Liver (tissue), 9 donors: ENCODE data around the gene SPDYE4. TPM values are rescaled to one million over a fixed set of nuclear protein-coding genes. Genes with fewer than 3 reads are reported as not detected.

Experiments used
- DNase-seq: peaks from one replicate; pipeline ENCODE4 v3.0.0-alpha.2; 2017; ENCODE audit warnings: low spot score
- H3K27ac ChIP-seq, 2 donors: one replicate each; pipeline ENCODE4 v1.7.0; 2013; ENCODE audit warnings: inconsistent platforms in 2 of 2, low read length in 2 of 2, control low read depth in 1 of 2, low read depth in 1 of 2, mild to moderate bottlenecking in 1 of 2
- H3K27me3 ChIP-seq, 4 donors: one replicate each; pipeline versions ENCODE4 v1.6.1 to v1.7.0; 2013; ENCODE audit warnings: low read length in 3 of 4, inconsistent platforms in 1 of 4, mild to moderate bottlenecking in 1 of 4, moderate library complexity in 1 of 4; ENCODE audit not compliant: control insufficient read depth in 4 of 4, insufficient read depth in 4 of 4
- H3K36me3 ChIP-seq, 4 donors: one replicate each; pipeline versions ENCODE4 v1.6.1 to v1.7.0; 2013; ENCODE audit warnings: low read length in 3 of 4, mild to moderate bottlenecking in 3 of 4, low read depth in 1 of 4, moderate library complexity in 1 of 4; ENCODE audit not compliant: control insufficient read depth in 4 of 4, insufficient read depth in 3 of 4
- H3K4me1 ChIP-seq, 4 donors: one replicate each; pipeline versions ENCODE4 v1.6.1 to v1.7.0; 2013; ENCODE audit warnings: low read length in 3 of 4, mild to moderate bottlenecking in 3 of 4, moderate library complexity in 1 of 4; ENCODE audit not compliant: control insufficient read depth in 4 of 4, insufficient read depth in 4 of 4
- H3K4me3 ChIP-seq, 3 donors: one replicate each; pipeline versions ENCODE4 v1.6.1 to v1.7.0; 2013; ENCODE audit warnings: low read length in 3 of 3, control low read depth in 1 of 3, low read depth in 1 of 3, mild to moderate bottlenecking in 1 of 3
- H3K9ac ChIP-seq, 2 donors: one replicate each; pipeline ENCODE4 v1.7.0; 2013; ENCODE audit warnings: low read length in 2 of 2, mild to moderate bottlenecking in 2 of 2, moderate library complexity in 2 of 2, control low read depth in 1 of 2, low read depth in 1 of 2
- H3K9me3 ChIP-seq, 4 donors: one replicate each; pipeline versions ENCODE4 v1.6.1 to v1.7.0; 2013; ENCODE audit warnings: low read length in 3 of 4; ENCODE audit not compliant: control insufficient read depth in 4 of 4
- EGR1 ChIP-seq, 2 donors: IDR thresholded peaks; 2 replicates each; pipeline ENCODE4 v1.6.1; 2016 to 2018; ENCODE audit warnings: antibody characterized with exemption in 2 of 2, low read depth in 2 of 2
- FOXA1 ChIP-seq: IDR thresholded peaks from 2 replicates; pipeline ENCODE4 v1.6.1; 2016; ENCODE audit warnings: antibody characterized with exemption
- FOXA2 ChIP-seq: IDR thresholded peaks from 2 replicates; pipeline ENCODE4 v1.6.1; 2016; ENCODE audit warnings: antibody characterized with exemption
- GABPA ChIP-seq, 2 donors: IDR thresholded peaks in 1 of 2; conservative IDR thresholded peaks in 1 of 2; 2 replicates each; pipeline ENCODE4 v1.6.1; 2016; ENCODE audit warnings: antibody characterized with exemption in 2 of 2, mild to moderate bottlenecking in 1 of 2, moderate library complexity in 1 of 2
- HNF4A ChIP-seq, 2 donors: conservative IDR thresholded peaks; 2 replicates each; pipeline ENCODE4 v1.6.1; 2016; ENCODE audit warnings: antibody characterized with exemption in 2 of 2, mild to moderate bottlenecking in 2 of 2
- HNF4G ChIP-seq: IDR thresholded peaks from 2 replicates; pipeline ENCODE4 v1.6.1; 2016; ENCODE audit warnings: antibody characterized with exemption
- JUND ChIP-seq, 2 donors: IDR thresholded peaks; 2 replicates each; pipeline ENCODE4 v1.6.1; 2016; ENCODE audit warnings: antibody characterized with exemption in 2 of 2
- NR2F2 ChIP-seq: IDR thresholded peaks from 2 replicates; pipeline ENCODE4 v1.6.1; 2016; ENCODE audit warnings: antibody characterized with exemption
- RAD21 ChIP-seq, 2 donors: IDR thresholded peaks; 2 replicates each; pipeline ENCODE4 v1.6.1; 2016; ENCODE audit warnings: antibody characterized with exemption in 2 of 2, mild to moderate bottlenecking in 2 of 2
- RXRA ChIP-seq, 2 donors: IDR thresholded peaks; 2 replicates each; pipeline ENCODE4 v1.6.1; 2017 to 2018; ENCODE audit warnings: antibody characterized with exemption in 2 of 2, mild to moderate bottlenecking in 1 of 2
- SP1 ChIP-seq: IDR thresholded peaks from 2 replicates; pipeline ENCODE4 v1.6.1; 2018; ENCODE audit warnings: antibody characterized with exemption, mild to moderate bottlenecking
- TAF1 ChIP-seq: conservative IDR thresholded peaks from 2 replicates; pipeline ENCODE4 v1.6.1; 2016; ENCODE audit warnings: antibody characterized with exemption, mild to moderate bottlenecking
- YY1 ChIP-seq: IDR thresholded peaks from 2 replicates; pipeline ENCODE4 v1.6.1; 2016; ENCODE audit warnings: antibody characterized with exemption, mild to moderate bottlenecking
- WGBS: extraction: QIAGEN DNeasy Blood & Tissue Kit; methylation state at CpG from one replicate; pipeline ENCODE4 v1.1.7; 2013; 5-methylcytosine and 5-hydroxymethylcytosine counted together
- polyA plus RNA-seq, 2 donors: library from polyadenylated mRNA; stranded (reverse) in 1 of 2; unstranded in 1 of 2; fragments of 200-250 nt in 1 of 2; fragments of >200 nt in 1 of 2; fragmentation: Nextera tagmentation in 1 of 2; extraction: Ambion mirVana in 1 of 2; gene quantifications; one replicate each; pipeline versions ENCODE4 v1.2.1 to v1.2.3, GENCODE V29; 2013 to 2015
- total RNA-seq, 2 donors: library from RNA; depleted of rRNA; stranded (reverse); fragments of >200 nt; gene quantifications; one replicate each; pipeline ENCODE4 v1.2.3, GENCODE V29; 2014
- TF ChIP-seq, protein P1 (sequence below): fragments of 150-350 bp; IDR thresholded peaks from 2 replicates; pipeline ENCODE4 v1.5.1; 2017; ENCODE audit warnings: improper control_type of control experiment, low read depth, low read length; ENCODE audit not compliant: missing input control
- TF ChIP-seq, protein P2 (sequence below): IDR thresholded peaks from 2 replicates; pipeline ENCODE4 v1.6.1; 2016; ENCODE audit warnings: antibody characterized with exemption, mild to moderate bottlenecking
- TF ChIP-seq, protein P3 (sequence below): IDR thresholded peaks from 2 replicates; pipeline ENCODE4 v1.6.1; 2016; ENCODE audit warnings: antibody characterized with exemption
- TF ChIP-seq, protein P4 (sequence below): IDR thresholded peaks from 2 replicates; pipeline ENCODE4 v1.6.1; 2016; ENCODE audit warnings: antibody characterized with exemption
- TF ChIP-seq, protein P5 (sequence below): IDR thresholded peaks from 2 replicates; pipeline ENCODE4 v1.6.1; 2016; ENCODE audit warnings: antibody characterized with exemption
- donor health status: healthy.
- donor health status: healthy.
- donor health status: healthy.
- donor health status: healthy.
- donor health status: healthy.

Gene SPDYE4
- total and polyA plus RNA-seq, 4 donors = not detected

GRCh38 chr17:8703001-8703400 lies 55.3 kb downstream of the SPDYE4 start:
- no peak overlapping the region for H3K9ac ChIP-seq
- no peak overlapping the region for H3K4me3 ChIP-seq
- no peak for DNase-seq
- H3K9me3 ChIP-seq = peaks cover 0 to 2% (median 0%) of the 10 kb centered on the region in 4 donors
- no peaks in the 10 kb centered on the region for H3K27me3 ChIP-seq
- peaks cover 0 to 10% (median 0%) of the 10 kb centered on the region in 4 donors for H3K4me1 ChIP-seq
- H3K36me3 ChIP-seq = no peaks in the 10 kb centered on the region
- WGBS = 77% methylated on average over 7 of the region's 7 CpGs
- no peak overlapping the region for H3K27ac ChIP-seq
- TF ChIP-seq SP1 (no peak), YY1 (no peak), NR2F2 (no peak), FOXA1 (no peak), GABPA (IDR thresholded peaks at IDR 0.05 in 1 of 2, conservative IDR thresholded peaks at IDR 0.05 in 1 of 2) (no peak), HNF4A (conservative IDR thresholded peaks at IDR 0.05) (no peak), JUND (IDR thresholded peaks at IDR 0.05) (no peak), HNF4G (no peak), FOXA2 (no peak), RAD21 (IDR thresholded peaks at IDR 0.05) (no peak), EGR1 (IDR thresholded peaks at IDR 0.05; ENCODE audit: low read depth in 2 of 2) (no peak), RXRA (IDR thresholded peaks at IDR 0.05) (no peak), TAF1 (no peak)
- TF ChIP-seq, protein P1, sequence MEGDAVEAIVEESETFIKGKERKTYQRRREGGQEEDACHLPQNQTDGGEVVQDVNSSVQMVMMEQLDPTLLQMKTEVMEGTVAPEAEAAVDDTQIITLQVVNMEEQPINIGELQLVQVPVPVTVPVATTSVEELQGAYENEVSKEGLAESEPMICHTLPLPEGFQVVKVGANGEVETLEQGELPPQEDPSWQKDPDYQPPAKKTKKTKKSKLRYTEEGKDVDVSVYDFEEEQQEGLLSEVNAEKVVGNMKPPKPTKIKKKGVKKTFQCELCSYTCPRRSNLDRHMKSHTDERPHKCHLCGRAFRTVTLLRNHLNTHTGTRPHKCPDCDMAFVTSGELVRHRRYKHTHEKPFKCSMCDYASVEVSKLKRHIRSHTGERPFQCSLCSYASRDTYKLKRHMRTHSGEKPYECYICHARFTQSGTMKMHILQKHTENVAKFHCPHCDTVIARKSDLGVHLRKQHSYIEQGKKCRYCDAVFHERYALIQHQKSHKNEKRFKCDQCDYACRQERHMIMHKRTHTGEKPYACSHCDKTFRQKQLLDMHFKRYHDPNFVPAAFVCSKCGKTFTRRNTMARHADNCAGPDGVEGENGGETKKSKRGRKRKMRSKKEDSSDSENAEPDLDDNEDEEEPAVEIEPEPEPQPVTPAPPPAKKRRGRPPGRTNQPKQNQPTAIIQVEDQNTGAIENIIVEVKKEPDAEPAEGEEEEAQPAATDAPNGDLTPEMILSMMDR = no peak
- TF ChIP-seq, protein P2, sequence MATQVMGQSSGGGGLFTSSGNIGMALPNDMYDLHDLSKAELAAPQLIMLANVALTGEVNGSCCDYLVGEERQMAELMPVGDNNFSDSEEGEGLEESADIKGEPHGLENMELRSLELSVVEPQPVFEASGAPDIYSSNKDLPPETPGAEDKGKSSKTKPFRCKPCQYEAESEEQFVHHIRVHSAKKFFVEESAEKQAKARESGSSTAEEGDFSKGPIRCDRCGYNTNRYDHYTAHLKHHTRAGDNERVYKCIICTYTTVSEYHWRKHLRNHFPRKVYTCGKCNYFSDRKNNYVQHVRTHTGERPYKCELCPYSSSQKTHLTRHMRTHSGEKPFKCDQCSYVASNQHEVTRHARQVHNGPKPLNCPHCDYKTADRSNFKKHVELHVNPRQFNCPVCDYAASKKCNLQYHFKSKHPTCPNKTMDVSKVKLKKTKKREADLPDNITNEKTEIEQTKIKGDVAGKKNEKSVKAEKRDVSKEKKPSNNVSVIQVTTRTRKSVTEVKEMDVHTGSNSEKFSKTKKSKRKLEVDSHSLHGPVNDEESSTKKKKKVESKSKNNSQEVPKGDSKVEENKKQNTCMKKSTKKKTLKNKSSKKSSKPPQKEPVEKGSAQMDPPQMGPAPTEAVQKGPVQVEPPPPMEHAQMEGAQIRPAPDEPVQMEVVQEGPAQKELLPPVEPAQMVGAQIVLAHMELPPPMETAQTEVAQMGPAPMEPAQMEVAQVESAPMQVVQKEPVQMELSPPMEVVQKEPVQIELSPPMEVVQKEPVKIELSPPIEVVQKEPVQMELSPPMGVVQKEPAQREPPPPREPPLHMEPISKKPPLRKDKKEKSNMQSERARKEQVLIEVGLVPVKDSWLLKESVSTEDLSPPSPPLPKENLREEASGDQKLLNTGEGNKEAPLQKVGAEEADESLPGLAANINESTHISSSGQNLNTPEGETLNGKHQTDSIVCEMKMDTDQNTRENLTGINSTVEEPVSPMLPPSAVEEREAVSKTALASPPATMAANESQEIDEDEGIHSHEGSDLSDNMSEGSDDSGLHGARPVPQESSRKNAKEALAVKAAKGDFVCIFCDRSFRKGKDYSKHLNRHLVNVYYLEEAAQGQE = no peak
- TF ChIP-seq, protein P3, sequence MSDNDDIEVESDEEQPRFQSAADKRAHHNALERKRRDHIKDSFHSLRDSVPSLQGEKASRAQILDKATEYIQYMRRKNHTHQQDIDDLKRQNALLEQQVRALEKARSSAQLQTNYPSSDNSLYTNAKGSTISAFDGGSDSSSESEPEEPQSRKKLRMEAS = no peak
- TF ChIP-seq, protein P4, sequence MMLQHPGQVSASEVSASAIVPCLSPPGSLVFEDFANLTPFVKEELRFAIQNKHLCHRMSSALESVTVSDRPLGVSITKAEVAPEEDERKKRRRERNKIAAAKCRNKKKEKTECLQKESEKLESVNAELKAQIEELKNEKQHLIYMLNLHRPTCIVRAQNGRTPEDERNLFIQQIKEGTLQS = no peak
- TF ChIP-seq, protein P5, sequence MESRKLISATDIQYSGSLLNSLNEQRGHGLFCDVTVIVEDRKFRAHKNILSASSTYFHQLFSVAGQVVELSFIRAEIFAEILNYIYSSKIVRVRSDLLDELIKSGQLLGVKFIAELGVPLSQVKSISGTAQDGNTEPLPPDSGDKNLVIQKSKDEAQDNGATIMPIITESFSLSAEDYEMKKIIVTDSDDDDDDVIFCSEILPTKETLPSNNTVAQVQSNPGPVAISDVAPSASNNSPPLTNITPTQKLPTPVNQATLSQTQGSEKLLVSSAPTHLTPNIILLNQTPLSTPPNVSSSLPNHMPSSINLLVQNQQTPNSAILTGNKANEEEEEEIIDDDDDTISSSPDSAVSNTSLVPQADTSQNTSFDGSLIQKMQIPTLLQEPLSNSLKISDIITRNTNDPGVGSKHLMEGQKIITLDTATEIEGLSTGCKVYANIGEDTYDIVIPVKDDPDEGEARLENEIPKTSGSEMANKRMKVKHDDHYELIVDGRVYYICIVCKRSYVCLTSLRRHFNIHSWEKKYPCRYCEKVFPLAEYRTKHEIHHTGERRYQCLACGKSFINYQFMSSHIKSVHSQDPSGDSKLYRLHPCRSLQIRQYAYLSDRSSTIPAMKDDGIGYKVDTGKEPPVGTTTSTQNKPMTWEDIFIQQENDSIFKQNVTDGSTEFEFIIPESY = no peak
